ENCODE data around the gene IGFBP4.

IGFBP4 gene

GRCh38 chr17:40481106-40481505, 37.9 kb downstream of the IGFBP4 start:
- H3K27ac Mint-ChIP-seq: peak overlapping the region; percentile 93
- H3K9me3 Mint-ChIP-seq: peaks cover 4% of the 10 kb centered on the region
- H3K4me1 Mint-ChIP-seq (ENCODE audit: low read depth): peaks cover 74% of the 10 kb centered on the region
- peak overlapping the region; percentile 69 for H3K4me3 Mint-ChIP-seq
- no peaks in the 10 kb centered on the region for H3K27me3 Mint-ChIP-seq (ENCODE audit: low read depth)
- peaks cover 14% of the 10 kb centered on the region for H3K36me3 Mint-ChIP-seq (ENCODE audit: low read depth)

GRCh38 chr17:40482722-40483121, 39.5 kb downstream of the IGFBP4 start:
- H3K27me3 Mint-ChIP-seq (ENCODE audit: low read depth): no peaks in the 10 kb centered on the region
- peaks cover 6% of the 10 kb centered on the region for H3K36me3 Mint-ChIP-seq (ENCODE audit: low read depth)
- peak overlapping the region; percentile 93 for H3K27ac Mint-ChIP-seq
- H3K9me3 Mint-ChIP-seq: peaks cover 4% of the 10 kb centered on the region
- H3K4me1 Mint-ChIP-seq (ENCODE audit: low read depth): peaks cover 74% of the 10 kb centered on the region
- H3K4me3 Mint-ChIP-seq: no peak overlapping the region

GRCh38 chr17:40483679-40484078, 40.4 kb downstream of the IGFBP4 start:
- H3K4me3 Mint-ChIP-seq: no peak overlapping the region
- H3K27ac Mint-ChIP-seq: peak overlapping the region; percentile 73
- peaks cover 80% of the 10 kb centered on the region for H3K4me1 Mint-ChIP-seq (ENCODE audit: low read depth)
- peaks cover 3% of the 10 kb centered on the region for H3K9me3 Mint-ChIP-seq
- H3K27me3 Mint-ChIP-seq (ENCODE audit: low read depth): no peaks in the 10 kb centered on the region
- H3K36me3 Mint-ChIP-seq (ENCODE audit: low read depth): peaks cover 6% of the 10 kb centered on the region

GRCh38 chr17:40484285-40484972, 41.2 kb downstream of the IGFBP4 start:
- H3K4me3 Mint-ChIP-seq: no peak overlapping the region
- no peaks in the 10 kb centered on the region for H3K9me3 Mint-ChIP-seq
- H3K27ac Mint-ChIP-seq: peak overlapping the region; percentile 47
- peaks cover 1% of the 10 kb centered on the region for H3K36me3 Mint-ChIP-seq (ENCODE audit: low read depth)
- peaks cover 83% of the 10 kb centered on the region for H3K4me1 Mint-ChIP-seq (ENCODE audit: low read depth)
- no peaks in the 10 kb centered on the region for H3K27me3 Mint-ChIP-seq (ENCODE audit: low read depth)

- Mint-ChIP-seq H3K27me3 (ENCODE audit: low read depth) (no peaks in the 10 kb centered on the region), H3K4me1 (ENCODE audit: low read depth) (peaks cover 82% of the 10 kb centered on the region), H3K9me3 (no peaks in the 10 kb centered on the region), H3K27ac (peak overlapping the region; percentile 62), H3K36me3 (ENCODE audit: low read depth) (no peaks in the 10 kb centered on the region), H3K4me3 (no peak overlapping the region)
Observed at GRCh38 chr17:40484973-40485530, 41.8 kb downstream of the IGFBP4 start.

GRCh38 chr17:40485851-40486521, 42.7 kb downstream of the IGFBP4 start:
- H3K4me3 Mint-ChIP-seq: no peak overlapping the region
- peaks cover 82% of the 10 kb centered on the region for H3K4me1 Mint-ChIP-seq (ENCODE audit: low read depth)
- H3K27me3 Mint-ChIP-seq (ENCODE audit: low read depth): no peaks in the 10 kb centered on the region
- H3K27ac Mint-ChIP-seq: peak overlapping the region; percentile 62
- no peaks in the 10 kb centered on the region for H3K9me3 Mint-ChIP-seq
- H3K36me3 Mint-ChIP-seq (ENCODE audit: low read depth): no peaks in the 10 kb centered on the region

- no peaks in the 10 kb centered on the region for H3K36me3 Mint-ChIP-seq (ENCODE audit: low read depth)
- H3K4me1 Mint-ChIP-seq (ENCODE audit: low read depth): peaks cover 80% of the 10 kb centered on the region
- no peak overlapping the region for H3K4me3 Mint-ChIP-seq
Observed at GRCh38 chr17:40486522-40487370, 43.5 kb downstream of the IGFBP4 start.

GRCh38 chr17:40487371-40488020, 44.2 kb downstream of the IGFBP4 start:
- peaks cover 77% of the 10 kb centered on the region for H3K4me1 Mint-ChIP-seq (ENCODE audit: low read depth)
- H3K4me3 Mint-ChIP-seq: no peak overlapping the region
- no peaks in the 10 kb centered on the region for H3K36me3 Mint-ChIP-seq (ENCODE audit: low read depth)
- H3K9me3 Mint-ChIP-seq: no peaks in the 10 kb centered on the region
- H3K27me3 Mint-ChIP-seq (ENCODE audit: low read depth): no peaks in the 10 kb centered on the region
- H3K27ac Mint-ChIP-seq: no peak overlapping the region

More at GRCh38 chr17:40486522-40487370, 43.5 kb downstream of the IGFBP4 start:
- H3K27me3 Mint-ChIP-seq (ENCODE audit: low read depth): no peaks in the 10 kb centered on the region
- peak overlapping the region; percentile 62 for H3K27ac Mint-ChIP-seq
- no peaks in the 10 kb centered on the region for H3K9me3 Mint-ChIP-seq

GRCh38 chr17:40490289-40490853, 47.1 kb downstream of the IGFBP4 start:
- Mint-ChIP-seq H3K27ac (peak overlapping the region; percentile 65), H3K27me3 (ENCODE audit: low read depth) (no peaks in the 10 kb centered on the region), H3K9me3 (no peaks in the 10 kb centered on the region), H3K36me3 (ENCODE audit: low read depth) (peaks cover 5% of the 10 kb centered on the region), H3K4me1 (ENCODE audit: low read depth) (peaks cover 61% of the 10 kb centered on the region), H3K4me3 (peak overlapping the region; percentile 32)

- Mint-ChIP-seq H3K4me3 (peak overlapping the region; percentile 18), H3K4me1 (ENCODE audit: low read depth) (peaks cover 60% of the 10 kb centered on the region), H3K36me3 (ENCODE audit: low read depth) (peaks cover 5% of the 10 kb centered on the region), H3K9me3 (no peaks in the 10 kb centered on the region), H3K27ac (peak overlapping the region; percentile 65), H3K27me3 (ENCODE audit: low read depth) (no peaks in the 10 kb centered on the region)
Observed at GRCh38 chr17:40490982-40491381, 47.7 kb downstream of the IGFBP4 start.

- Mint-ChIP-seq H3K27me3 (ENCODE audit: low read depth) (no peaks in the 10 kb centered on the region), H3K4me1 (ENCODE audit: low read depth) (peaks cover 55% of the 10 kb centered on the region), H3K9me3 (no peaks in the 10 kb centered on the region), H3K4me3 (no peak overlapping the region), H3K27ac (peak overlapping the region; percentile 31), H3K36me3 (ENCODE audit: low read depth) (peaks cover 5% of the 10 kb centered on the region)
Observed at GRCh38 chr17:40491486-40491885, 48.2 kb downstream of the IGFBP4 start.

GRCh38 chr17:40493697-40494096, 50.4 kb downstream of the IGFBP4 start:
- H3K36me3 Mint-ChIP-seq (ENCODE audit: low read depth): peaks cover 5% of the 10 kb centered on the region
- H3K27me3 Mint-ChIP-seq (ENCODE audit: low read depth): no peaks in the 10 kb centered on the region
- no peaks in the 10 kb centered on the region for H3K9me3 Mint-ChIP-seq
- no peak overlapping the region for H3K27ac Mint-ChIP-seq
- H3K4me3 Mint-ChIP-seq: no peak overlapping the region
- H3K4me1 Mint-ChIP-seq (ENCODE audit: low read depth): peaks cover 46% of the 10 kb centered on the region

- Mint-ChIP-seq H3K27me3 (ENCODE audit: low read depth) (no peaks in the 10 kb centered on the region), H3K4me1 (ENCODE audit: low read depth) (peaks cover 36% of the 10 kb centered on the region), H3K36me3 (ENCODE audit: low read depth) (peaks cover 5% of the 10 kb centered on the region), H3K9me3 (no peaks in the 10 kb centered on the region), H3K27ac (no peak overlapping the region), H3K4me3 (no peak overlapping the region)
Observed at GRCh38 chr17:40495140-40495539, 51.9 kb downstream of the IGFBP4 start.

GRCh38 chr17:40496170-40496569, 52.9 kb downstream of the IGFBP4 start:
- Mint-ChIP-seq H3K4me1 (ENCODE audit: low read depth) (peaks cover 26% of the 10 kb centered on the region), H3K4me3 (no peak overlapping the region)

More at GRCh38 chr17:40496170-40496569, 52.9 kb downstream of the IGFBP4 start:
- Mint-ChIP-seq H3K27me3 (ENCODE audit: low read depth) (no peaks in the 10 kb centered on the region), H3K36me3 (ENCODE audit: low read depth) (peaks cover 5% of the 10 kb centered on the region), H3K27ac (no peak overlapping the region), H3K9me3 (no peaks in the 10 kb centered on the region)

All from T-helper 1 cell treated with Interleukin-12 subunit alpha and Interleukin-12 subunit beta and Interleukin-4 antibody, amounts not matched to agents 30 μg/mL and 1 μg/mL, for 36 hours (primary cell).